Measurements from ENCODE around the gene ZMPSTE24. TPM values are rescaled to one million over a fixed set of nuclear protein-coding genes. Genes with fewer than 3 reads are reported as not detected.

Gene ZMPSTE24
- total RNA-seq (2012; rRNA removed) = 28.9 and 90.8 TPM in 2 replicates
- 17.7 and 21.0 TPM in 2 replicates for polyA plus RNA-seq (2012; rRNA removed)
- polyA plus RNA-seq (2012; cell fraction: cytosol; rRNA removed) = 3.1 and 3.9 TPM in 2 replicates
- polyA plus RNA-seq (2012; cell fraction: nucleus; rRNA removed; ENCODE audit: low replicate concordance) = 1.7 and 7.1 TPM in 2 replicates
- percentile 81 among the genes with signal in this experiment for Bru-seq, nascent RNA
- percentile 90 among the genes with signal in this experiment for BruChase-seq, experiment 1, labeled RNA remaining after a 6-hour chase
- BruChase-seq, experiment 2, labeled RNA remaining after a 2-hour chase = percentile 79 among the genes with signal in this experiment
- long read RNA-seq, transcript ZMPSTE24-201 (10 exons, 3,108 nt) = major isoform, 100 of 115 reads
- long read RNA-seq, partial matches to known transcripts = 8 of 115 reads
- long read RNA-seq, other reads (novel, unspliced or antisense) = 7 of 115 reads

DNA sequence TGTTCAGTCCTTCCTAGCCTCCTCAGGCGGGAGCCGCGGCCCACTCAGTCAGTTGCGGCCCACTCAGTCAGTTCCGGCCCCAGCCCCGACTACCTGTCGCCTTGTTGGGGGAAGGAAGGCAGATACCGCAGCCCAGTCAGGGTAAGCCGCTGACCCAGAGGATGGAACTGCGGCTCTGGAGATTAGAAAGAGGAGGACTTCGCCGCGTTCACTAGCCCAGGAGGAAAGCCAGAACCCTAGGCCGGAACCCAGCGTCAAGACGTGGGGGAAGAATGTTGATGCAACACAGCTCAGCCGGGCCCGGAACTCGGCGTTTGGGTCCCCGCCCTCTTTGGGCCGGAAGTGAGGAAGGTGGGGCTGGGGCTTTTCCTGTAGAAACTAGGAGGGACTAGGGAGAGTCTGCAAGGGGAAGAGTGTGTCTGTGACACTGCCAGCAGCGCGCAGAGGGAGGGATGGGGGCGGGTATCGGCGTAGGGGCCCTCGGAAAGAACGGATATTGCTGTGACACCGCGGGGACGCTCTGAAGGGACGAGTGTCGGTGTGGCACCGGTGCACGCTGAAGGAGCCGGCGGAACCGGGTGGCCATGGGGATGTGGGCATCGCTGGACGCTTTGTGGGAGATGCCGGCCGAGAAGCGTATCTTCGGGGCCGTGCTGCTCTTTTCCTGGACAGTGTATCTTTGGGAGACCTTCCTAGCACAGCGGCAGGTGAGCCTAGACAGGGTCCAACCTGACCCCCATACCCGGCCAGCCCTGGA lies at the start of gene ZMPSTE24:
Gene ZMPSTE24, plus strand, starts transcription at position 549 of the 757 bp plus-strand sequence. Its CDS starts 36 bp downstream, at position 585.
- ATAC-seq (ENCODE audit: low read depth) (peak; percentile 99), DNase-seq (peak; percentile 98)
- no peaks in the 10 kb centered on the region for H3K27me3 ChIP-seq (ENCODE audit: control insufficient read depth, insufficient read depth, low read length)
- H3K4me3 ChIP-seq (ENCODE audit: insufficient read depth, low read depth, low read length) = peak within 1 kb of the TSS; percentile 81
- in situ Hi-C loops (cut with MboI; ENCODE audit: low sequenced_read_pairs) = no loop called here
- H3K14ac ChIP-seq (replicated peaks; ENCODE audit: low read depth, low read length) = peak within 1 kb of the TSS; percentile 99
- peak within 1 kb of the TSS; percentile 98 for H3K56ac ChIP-seq (ENCODE audit: extremely low read depth, insufficient read depth, low read length)
- H2AK9ac ChIP-seq (replicated peaks; ENCODE audit: low read depth, low read length, poor library complexity) = peak within 1 kb of the TSS; percentile 96
- dilution Hi-C loops (cut with HindIII; ENCODE audit: low sequenced_read_pairs, unreplicated experiment) = no loop called here
- H3K4ac ChIP-seq (ENCODE audit: low read depth, low read length) = peak within 1 kb of the TSS; percentile 96
- H3K4me2 ChIP-seq (ENCODE audit: low read depth, low read length) = peak within 1 kb of the TSS; percentile 93
- H3K9me1 ChIP-seq (ENCODE audit: insufficient read depth, low read length) = peaks cover 5% of the 10 kb centered on the region; the same call in 1 of the 2 replicates
- peaks cover 11% of the 10 kb centered on the region for H3K36me3 ChIP-seq (ENCODE audit: control insufficient read depth, insufficient read depth, low read length)
- peak within 1 kb of the TSS; percentile 66 for H3K18ac ChIP-seq (ENCODE audit: low read depth, low read length)
- no peak within 1 kb of the TSS for H2BK20ac ChIP-seq (ENCODE audit: low read depth, low read length)
- H4K5ac ChIP-seq (ENCODE audit: low read depth, low read length) = peak within 1 kb of the TSS; percentile 97
- H3K9ac ChIP-seq (ENCODE audit: low read depth, low read length) = peak within 1 kb of the TSS; percentile 96
- no TSS peak for BruUV-seq (replicated peaks)
- ChIA-PET POLR2A (ENCODE audit: unreplicated experiment) (interaction anchor here (0.6 kb wide), 1 partner anchor 80 kb away, joined by 3 read pairs; no protein-coding TSS in a partner anchor), CTCF (interaction anchor here (0.8 kb wide), 1 partner anchor 16 kb away, joined by 3 read pairs; no protein-coding TSS in a partner anchor)
- peak within 1 kb of the TSS; percentile 99 for H4K8ac ChIP-seq (ENCODE audit: low read depth in 2 of 2, low read length in 2 of 2)
- H2BK15ac ChIP-seq (ENCODE audit: low read depth, low read length) = peak within 1 kb of the TSS; percentile 35; the same call in 1 of the 3 replicates
- H2BK120ac ChIP-seq (ENCODE audit: low read depth, low read length) = peak within 1 kb of the TSS; percentile 62
- no peaks in the 10 kb centered on the region; the same call in 1 of the 2 replicates for H4K20me1 ChIP-seq (ENCODE audit: insufficient read depth, low read length)
- peak within 1 kb of the TSS; percentile 100 for H3K23ac ChIP-seq (ENCODE audit: low read depth, low read length)
- H3K9me3 ChIP-seq (ENCODE audit: control insufficient read depth, insufficient read depth, low read length) = no peaks in the 10 kb centered on the region
- intact Hi-C loops (cut with micrococcal nuclease) = loop anchor here (1.0 to 10.0 kb wide), 4 partner anchors 17 to 179 kb away; partner anchors contain the start of gene RLF
- peak within 1 kb of the TSS; percentile 86 for H4K91ac ChIP-seq (ENCODE audit: insufficient read depth, low read depth, low read length)
- 2% methylated on average over 21 of the region's 48 CpGs; no CpG with 5 or more reads in 1 of the 2 experiments for WGBS, 2 experiments (ENCODE audit: extremely low coverage in 2 of 2, insufficient read length in 1 of 2)
- peaks cover 35 to 53% of the 10 kb centered on the region in 2 experiments for H3K79me1 ChIP-seq (ENCODE audit: low read depth in 1 of 2, low read length in 2 of 2)
- peak within 1 kb of the TSS; percentile 80 for H2AK5ac ChIP-seq (ENCODE audit: low read depth, low read length)
- H3K4me1 ChIP-seq (ENCODE audit: control insufficient read depth, insufficient read depth, low read length) = peaks cover 2% of the 10 kb centered on the region; the same call in 1 of the 2 replicates
- H3K27ac ChIP-seq (ENCODE audit: insufficient read depth, low read length) = peak within 1 kb of the TSS; percentile 89
- H2BK5ac ChIP-seq (ENCODE audit: low read depth, low read length, poor library complexity, severe bottlenecking) = peak within 1 kb of the TSS; percentile 77
- H2AFZ ChIP-seq (replicated peaks; ENCODE audit: low read length, poor library complexity) = peak within 1 kb of the TSS; percentile 98
- TF ChIP-seq RCOR1 (IDR thresholded peaks at IDR 0.05; ENCODE audit: insufficient replicate concordance, low read length) (no peak), MAFK (IDR thresholded peaks at IDR 0.05; ENCODE audit: low read depth, low read length) (no peak), FOS (IDR thresholded peaks at IDR 0.05; ENCODE audit: low read depth, low read length) (0 out of 2 replicates have a peak, but pooled peaks have one; percentile 3), SMC3 (IDR thresholded peaks at IDR 0.05; ENCODE audit: low read depth, low read length) (no peak), CHD1 (IDR thresholded peaks at IDR 0.05; ENCODE audit: low read depth, low read length) (no peak), MXI1 (IDR thresholded peaks at IDR 0.05; ENCODE audit: borderline replicate concordance, low read depth, low read length) (peak; percentile 82), CEBPB (IDR thresholded peaks at IDR 0.05; ENCODE audit: low read depth, low read length) (peak; percentile 24; the same call in 1 of the 2 replicates)
- TF ChIP-seq, protein P1, sequence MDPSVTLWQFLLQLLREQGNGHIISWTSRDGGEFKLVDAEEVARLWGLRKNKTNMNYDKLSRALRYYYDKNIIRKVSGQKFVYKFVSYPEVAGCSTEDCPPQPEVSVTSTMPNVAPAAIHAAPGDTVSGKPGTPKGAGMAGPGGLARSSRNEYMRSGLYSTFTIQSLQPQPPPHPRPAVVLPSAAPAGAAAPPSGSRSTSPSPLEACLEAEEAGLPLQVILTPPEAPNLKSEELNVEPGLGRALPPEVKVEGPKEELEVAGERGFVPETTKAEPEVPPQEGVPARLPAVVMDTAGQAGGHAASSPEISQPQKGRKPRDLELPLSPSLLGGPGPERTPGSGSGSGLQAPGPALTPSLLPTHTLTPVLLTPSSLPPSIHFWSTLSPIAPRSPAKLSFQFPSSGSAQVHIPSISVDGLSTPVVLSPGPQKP (IDR thresholded peaks at IDR 0.05; ENCODE audit: borderline replicate concordance, low read depth, low read length) = no peak
- TF ChIP-seq, protein P2, sequence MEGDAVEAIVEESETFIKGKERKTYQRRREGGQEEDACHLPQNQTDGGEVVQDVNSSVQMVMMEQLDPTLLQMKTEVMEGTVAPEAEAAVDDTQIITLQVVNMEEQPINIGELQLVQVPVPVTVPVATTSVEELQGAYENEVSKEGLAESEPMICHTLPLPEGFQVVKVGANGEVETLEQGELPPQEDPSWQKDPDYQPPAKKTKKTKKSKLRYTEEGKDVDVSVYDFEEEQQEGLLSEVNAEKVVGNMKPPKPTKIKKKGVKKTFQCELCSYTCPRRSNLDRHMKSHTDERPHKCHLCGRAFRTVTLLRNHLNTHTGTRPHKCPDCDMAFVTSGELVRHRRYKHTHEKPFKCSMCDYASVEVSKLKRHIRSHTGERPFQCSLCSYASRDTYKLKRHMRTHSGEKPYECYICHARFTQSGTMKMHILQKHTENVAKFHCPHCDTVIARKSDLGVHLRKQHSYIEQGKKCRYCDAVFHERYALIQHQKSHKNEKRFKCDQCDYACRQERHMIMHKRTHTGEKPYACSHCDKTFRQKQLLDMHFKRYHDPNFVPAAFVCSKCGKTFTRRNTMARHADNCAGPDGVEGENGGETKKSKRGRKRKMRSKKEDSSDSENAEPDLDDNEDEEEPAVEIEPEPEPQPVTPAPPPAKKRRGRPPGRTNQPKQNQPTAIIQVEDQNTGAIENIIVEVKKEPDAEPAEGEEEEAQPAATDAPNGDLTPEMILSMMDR (conservative IDR thresholded peaks at IDR 0.05; ENCODE audit: low read depth, low read length) = no peak
- TF ChIP-seq, protein P3, sequence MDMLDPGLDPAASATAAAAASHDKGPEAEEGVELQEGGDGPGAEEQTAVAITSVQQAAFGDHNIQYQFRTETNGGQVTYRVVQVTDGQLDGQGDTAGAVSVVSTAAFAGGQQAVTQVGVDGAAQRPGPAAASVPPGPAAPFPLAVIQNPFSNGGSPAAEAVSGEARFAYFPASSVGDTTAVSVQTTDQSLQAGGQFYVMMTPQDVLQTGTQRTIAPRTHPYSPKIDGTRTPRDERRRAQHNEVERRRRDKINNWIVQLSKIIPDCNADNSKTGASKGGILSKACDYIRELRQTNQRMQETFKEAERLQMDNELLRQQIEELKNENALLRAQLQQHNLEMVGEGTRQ (IDR thresholded peaks at IDR 0.05; ENCODE audit: low read depth, low read length) = no peak
